Transverse colon (tissue), 4 donors: ENCODE data around the gene GAP43. TPM values are rescaled to one million over a fixed set of nuclear protein-coding genes. Genes with fewer than 3 reads are reported as not detected.

Source experiments
- DNase-seq: peaks from one replicate; pipeline ENCODE4 v3.0.0-alpha.2; 2019
- H3K27ac ChIP-seq, 4 donors: fragments of 200-600 bp; sonication (generic); 2 replicates each; pipeline ENCODE4 v1.5.1; 2016 to 2018; ENCODE audit warnings: inconsistent platforms in 4 of 4
- H3K27me3 ChIP-seq: fragments of 200-600 bp; sonication (generic); 2 replicates; pipeline ENCODE4 v1.5.1; 2017; ENCODE audit warnings: inconsistent platforms
- H3K36me3 ChIP-seq, 4 donors: fragments of 200-600 bp; sonication (generic); 2 replicates each; pipeline ENCODE4 v1.5.1; 2017 to 2019; ENCODE audit warnings: inconsistent platforms in 4 of 4
- H3K4me1 ChIP-seq, 4 donors: fragments of 200-600 bp; sonication (generic); 2 replicates each; pipeline ENCODE4 v1.5.1; 2017 to 2020; ENCODE audit warnings: inconsistent platforms in 4 of 4
- H3K4me3 ChIP-seq, 4 donors: fragments of 200-600 bp; sonication (generic); 1 replicate in 1 of 4; 2 replicates in 3 of 4; pipeline versions ENCODE4 v1.5.1 to v1.6.1; 2017 to 2019; ENCODE audit warnings: inconsistent platforms in 4 of 4
- H3K9me3 ChIP-seq, 2 donors: fragments of 200-600 bp; sonication (generic); 2 replicates each; pipeline ENCODE4 v1.5.1; 2017 to 2019; ENCODE audit warnings: inconsistent platforms in 2 of 2
- EP300 ChIP-seq: sonication (generic); formaldehyde crosslinking; IDR thresholded peaks from one replicate; pipeline ENCODE4 v1.6.1; 2017; ENCODE audit warnings: antibody characterized with exemption, low read depth
- POLR2A ChIP-seq: fragments of 450-650 bp; IDR thresholded peaks from one replicate; pipeline ENCODE4 v1.6.1; 2016; ENCODE audit warnings: antibody characterized with exemption, mild to moderate bottlenecking, moderate library complexity
- POLR2AphosphoS5 ChIP-seq, 3 donors: sonication (generic); formaldehyde crosslinking; IDR thresholded peaks; one replicate each; pipeline ENCODE4 v1.6.1; 2016; ENCODE audit warnings: antibody characterized with exemption in 3 of 3
- WGBS, 2 donors: methylation state at CpG; one replicate each; pipeline ENCODE4 v1.1.5; 2018; ENCODE audit warnings: low coverage in 1 of 2; 5-methylcytosine and 5-hydroxymethylcytosine counted together
- in situ Hi-C, 4 donors: fragments of 200-750 bp; cut with MboI; loops; one replicate each; pipeline versions ENCODE4 v1.15.0 to v1.15.1; 2017; ENCODE audit warnings: low sequenced_read_pairs in 3 of 4, low pct_ligation_motif_present in 1 of 4, low pct_unique_long_range_greater_than_20kb in 1 of 4
- intact Hi-C: fragments of 100-400 bp; cut with DNase I; formaldehyde crosslinking; loops from one replicate; pipeline ENCODE4 v1.15.1; 2023; ENCODE audit warnings: low total_unique reads
- total RNA-seq, 4 donors: library from RNA; depleted of rRNA; stranded (reverse); fragments of >200 nt; gene quantifications; one replicate each; pipeline ENCODE4 v1.1.0, GENCODE V29; 2016
- TF ChIP-seq, protein P1 (sequence below), 5 experiments: fragments of 200-600 bp in 3 of 5; fragments of 450-650 bp in 2 of 5; sonication (generic) in 3 of 5; IDR thresholded peaks; 1 replicate in 2 of 5; 2 replicates in 3 of 5; pipeline ENCODE4 v1.5.1; 2016 to 2017; ENCODE audit warnings: antibody characterized with exemption in 5 of 5, inconsistent platforms in 3 of 5, mild to moderate bottlenecking in 2 of 5, moderate library complexity in 1 of 5

The GAP43 gene
- total RNA-seq, 4 donors from 2014 or later, result 2.2 to 3.5 (median 2.6) TPM; not detected in 1

DNA sequence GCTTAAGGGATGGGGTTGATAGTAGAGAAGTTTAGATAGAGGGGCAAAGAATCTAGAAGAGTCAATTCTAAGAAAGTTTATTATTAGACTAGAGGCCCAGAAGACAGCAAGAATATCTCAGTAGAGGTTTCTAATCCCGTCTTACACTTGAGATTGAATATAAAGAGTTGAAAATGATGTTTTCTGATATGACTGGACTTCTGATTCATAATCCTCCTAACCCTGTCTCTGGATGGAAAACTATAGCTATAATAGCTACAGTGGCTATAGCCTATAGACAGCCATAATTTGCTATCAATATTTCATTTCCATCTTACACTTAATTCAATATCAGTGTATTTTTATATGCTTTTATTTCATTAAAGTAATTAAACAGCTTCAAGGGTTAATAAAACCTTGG is 60.0 kb downstream of the GAP43 start:
- Histone ChIP-seq H3K4me1 (no peaks in the 10 kb centered on the region), H3K36me3 (no peaks in the 10 kb centered on the region), H3K27me3 (peaks cover 4% of the 10 kb centered on the region), H3K9me3 (no peaks in the 10 kb centered on the region), H3K27ac (no peak overlapping the region), H3K4me3 (no peak overlapping the region)
- WGBS, 2 donors, result 70 to 89% methylated on average over 1 of the region's 1 CpG
- DNase-seq, result no peak
- intact Hi-C loops (no loop called here), in situ Hi-C loops (loop anchor here in 3 of 4 donors (25.0 kb wide), 3 partner anchors 446 to 846 kb away; no protein-coding TSS in a partner anchor)
- no peak for TF ChIP-seq POLR2AphosphoS5 (IDR thresholded peaks at IDR 0.05)
- no peak for TF ChIP-seq EP300
- TF ChIP-seq POLR2A, result no peak
- TF ChIP-seq, protein P1, sequence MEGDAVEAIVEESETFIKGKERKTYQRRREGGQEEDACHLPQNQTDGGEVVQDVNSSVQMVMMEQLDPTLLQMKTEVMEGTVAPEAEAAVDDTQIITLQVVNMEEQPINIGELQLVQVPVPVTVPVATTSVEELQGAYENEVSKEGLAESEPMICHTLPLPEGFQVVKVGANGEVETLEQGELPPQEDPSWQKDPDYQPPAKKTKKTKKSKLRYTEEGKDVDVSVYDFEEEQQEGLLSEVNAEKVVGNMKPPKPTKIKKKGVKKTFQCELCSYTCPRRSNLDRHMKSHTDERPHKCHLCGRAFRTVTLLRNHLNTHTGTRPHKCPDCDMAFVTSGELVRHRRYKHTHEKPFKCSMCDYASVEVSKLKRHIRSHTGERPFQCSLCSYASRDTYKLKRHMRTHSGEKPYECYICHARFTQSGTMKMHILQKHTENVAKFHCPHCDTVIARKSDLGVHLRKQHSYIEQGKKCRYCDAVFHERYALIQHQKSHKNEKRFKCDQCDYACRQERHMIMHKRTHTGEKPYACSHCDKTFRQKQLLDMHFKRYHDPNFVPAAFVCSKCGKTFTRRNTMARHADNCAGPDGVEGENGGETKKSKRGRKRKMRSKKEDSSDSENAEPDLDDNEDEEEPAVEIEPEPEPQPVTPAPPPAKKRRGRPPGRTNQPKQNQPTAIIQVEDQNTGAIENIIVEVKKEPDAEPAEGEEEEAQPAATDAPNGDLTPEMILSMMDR (IDR thresholded peaks at IDR 0.05), result no peak

DNA sequence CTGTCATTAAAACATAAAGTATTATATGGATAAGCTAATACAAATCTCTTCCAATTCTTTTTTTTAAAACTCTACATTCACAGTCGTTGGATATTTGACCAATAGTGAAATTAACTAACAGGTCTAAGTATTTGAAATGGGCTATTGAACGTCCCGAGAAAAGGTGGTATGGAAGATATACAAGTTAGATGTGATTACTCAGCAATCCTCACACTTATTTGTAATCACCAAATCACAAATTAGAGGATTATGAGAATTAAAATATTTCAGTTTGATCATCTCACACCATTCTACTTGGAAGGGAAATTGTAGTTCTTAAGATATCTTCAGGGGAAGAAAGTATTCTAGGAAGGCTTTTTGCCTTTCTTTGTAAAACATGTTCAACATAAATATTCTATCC is 60.5 kb downstream of the GAP43 start:
- H3K36me3 ChIP-seq, result no peaks in the 10 kb centered on the region
- in situ Hi-C loops (loop anchor here in 3 of 4 donors (25.0 kb wide), 3 partner anchors 446 to 846 kb away; no protein-coding TSS in a partner anchor), intact Hi-C loops (no loop called here)
- WGBS, 2 donors, result 78 to 85% methylated on average over 3 of the region's 3 CpGs
- H3K27me3 ChIP-seq, result peaks cover 4% of the 10 kb centered on the region
- H3K27ac ChIP-seq, result no peak overlapping the region
- no peaks in the 10 kb centered on the region for H3K9me3 ChIP-seq
- no peak overlapping the region for H3K4me3 ChIP-seq
- TF ChIP-seq EP300, result no peak
- no peaks in the 10 kb centered on the region for H3K4me1 ChIP-seq
- DNase-seq, result no peak

DNA sequence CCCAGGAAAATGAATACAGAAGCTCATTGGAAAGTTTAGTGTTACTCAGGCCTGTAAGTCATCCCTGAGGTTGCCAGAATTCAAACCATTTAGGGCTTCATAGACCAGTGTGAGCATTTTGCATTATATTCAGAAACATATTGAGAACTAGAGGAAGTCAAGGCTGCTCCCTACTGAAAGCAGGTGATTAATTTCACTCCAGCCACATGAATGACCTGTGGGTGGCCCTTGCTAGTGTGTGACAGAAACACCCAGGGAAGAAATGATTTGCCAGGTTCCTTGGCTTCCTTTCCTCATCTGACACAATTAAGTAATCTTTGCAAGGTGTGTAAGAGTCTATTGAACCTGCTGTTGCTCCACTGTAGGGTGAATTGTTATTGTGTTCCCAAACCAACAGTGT is 61.8 kb downstream of the GAP43 start:
- in situ Hi-C loops, result loop anchor here in 3 of 4 donors (25.0 kb wide), 3 partner anchors 448 to 848 kb away; no protein-coding TSS in a partner anchor
- intact Hi-C loops, result no loop called here
- H3K4me1 ChIP-seq, result no peaks in the 10 kb centered on the region
- H3K27me3 ChIP-seq, result peaks cover 2% of the 10 kb centered on the region
- H3K4me3 ChIP-seq, result no peak overlapping the region
- H3K36me3 ChIP-seq, result no peaks in the 10 kb centered on the region
- H3K9me3 ChIP-seq, result no peaks in the 10 kb centered on the region
- no peak for DNase-seq
- H3K27ac ChIP-seq, result no peak overlapping the region
- TF ChIP-seq EP300 (no peak), POLR2AphosphoS5 (IDR thresholded peaks at IDR 0.05) (no peak), POLR2A (no peak)
- TF ChIP-seq, protein P1 (IDR thresholded peaks at IDR 0.05), result no peak

DNA sequence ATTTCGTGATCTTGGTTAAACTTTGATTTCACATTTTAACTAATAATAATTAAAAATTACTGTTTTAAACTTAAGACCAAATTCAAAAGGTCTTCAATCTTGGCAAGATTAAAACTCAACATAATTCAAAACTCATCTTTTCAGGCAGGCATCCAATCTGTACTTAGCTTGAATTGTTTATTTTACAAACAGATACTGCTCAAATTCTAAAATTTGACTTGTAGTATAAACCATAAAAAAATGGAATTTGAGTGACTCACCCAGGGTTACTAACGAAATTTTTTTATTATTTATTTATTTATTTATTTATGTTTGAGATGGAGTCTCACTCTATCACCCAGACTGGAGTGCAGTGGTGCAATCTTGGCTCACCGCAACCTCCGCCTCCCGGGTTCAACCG is 64.4 kb downstream of the GAP43 start:
- intact Hi-C loops (no loop called here), in situ Hi-C loops (loop anchor here in 3 of 4 donors (25.0 kb wide), 3 partner anchors 450 to 850 kb away; no protein-coding TSS in a partner anchor)
- TF ChIP-seq EP300 (no peak), POLR2AphosphoS5 (IDR thresholded peaks at IDR 0.05) (no peak), POLR2A (no peak)
- TF ChIP-seq, protein P1 (IDR thresholded peaks at IDR 0.05), result no peak
- WGBS, 2 donors, result 78 to 79% methylated on average over 2 to 6 of the region's 6 CpGs
- no peaks in the 10 kb centered on the region for H3K27me3 ChIP-seq
- H3K27ac ChIP-seq, result no peak overlapping the region
- no peak for DNase-seq
- no peaks in the 10 kb centered on the region for H3K36me3 ChIP-seq
- no peaks in the 10 kb centered on the region for H3K9me3 ChIP-seq
- H3K4me1 ChIP-seq, result peaks cover 0 to under 1% (median 0%) of the 10 kb centered on the region in 4 donors
- no peak overlapping the region for H3K4me3 ChIP-seq

DNA sequence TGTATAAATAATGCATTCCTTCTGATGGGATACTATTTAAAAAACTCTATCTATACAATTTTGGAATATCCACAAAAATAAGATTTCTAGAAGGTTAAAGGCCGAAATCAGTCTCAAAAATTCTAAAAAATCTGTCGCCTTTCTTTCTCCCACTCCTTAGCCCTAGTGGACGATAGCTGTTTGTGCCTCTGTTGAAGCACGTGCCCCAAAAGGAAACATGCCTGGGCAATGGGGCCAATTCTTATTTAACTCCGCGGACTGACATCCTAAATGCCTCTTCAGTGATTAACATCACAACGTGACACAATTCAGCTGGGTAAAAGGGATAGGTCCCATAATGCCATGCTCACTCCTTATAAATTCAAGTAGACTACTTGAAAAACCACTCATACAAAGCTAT is 65.1 kb downstream of the GAP43 start:
- no peak for DNase-seq
- TF ChIP-seq POLR2AphosphoS5 (IDR thresholded peaks at IDR 0.05), result no peak
- TF ChIP-seq, protein P1 (IDR thresholded peaks at IDR 0.05), result no peak
- TF ChIP-seq POLR2A, result no peak
- no peak for TF ChIP-seq EP300
- H3K27ac ChIP-seq, result no peak overlapping the region
- H3K27me3 ChIP-seq, result no peaks in the 10 kb centered on the region
- no peaks in the 10 kb centered on the region for H3K36me3 ChIP-seq
- intact Hi-C loops (no loop called here), in situ Hi-C loops (loop anchor here in 3 of 4 donors (25.0 kb wide), 3 partner anchors 451 to 851 kb away; no protein-coding TSS in a partner anchor)
- H3K9me3 ChIP-seq, result no peaks in the 10 kb centered on the region
- peaks cover 0 to 4% (median 0%) of the 10 kb centered on the region in 4 donors for H3K4me1 ChIP-seq
- no peak overlapping the region for H3K4me3 ChIP-seq
- WGBS, 2 donors, result 88 to 92% methylated on average over 1 to 7 of the region's 7 CpGs
